ENCODE data around the gene PEX6. TPM values are rescaled to one million over a fixed set of nuclear protein-coding genes. Genes with fewer than 3 reads are reported as not detected.

PEX6 gene
- polyA plus RNA-seq, 2 of the 4 experiments (the other 2 are of a cell fraction): 4.6 to 8.6 TPM

- Histone ChIP-seq H3K4me2 (no peak overlapping the region), H3K4me1 (peaks cover 20% of the 10 kb centered on the region), H3K9me3 (no peaks in the 10 kb centered on the region), H3K27ac (no peak overlapping the region), H3K4me3 (no peak overlapping the region)
- WGBS (ENCODE audit: missing lambda C conversion rate): 89% methylated on average over 7 of the region's 12 CpGs
- TF ChIP-seq HES2 (IDR thresholded peaks at IDR 0.05): no peak
- TF ChIP-seq KDM5A (IDR thresholded peaks at IDR 0.05): no peak
- no peak for TF ChIP-seq MAZ (IDR thresholded peaks at IDR 0.05; ENCODE audit: borderline replicate concordance, low read depth, low read length)
- TF ChIP-seq POLR2AphosphoS2 (conservative IDR thresholded peaks at IDR 0.05; ENCODE audit: low read length): no peak
- no peak for TF ChIP-seq RCOR1 (IDR thresholded peaks at IDR 0.05; ENCODE audit: low read depth, low read length)
- TF ChIP-seq CEBPB (IDR thresholded peaks at IDR 0.05): no peak
- TF ChIP-seq CBX8 (IDR thresholded peaks at IDR 0.05): no peak
- no peak for TF ChIP-seq JUN (IDR thresholded peaks at IDR 0.05)
- FAIRE-seq: no peak
- CTCF ChIA-PET: no interaction called here
- DNase-seq (ENCODE audit: low read depth in 1 of 2, low spot score in 1 of 2): no peak
- POLR2A ChIA-PET: no interaction called here
- no peak for ATAC-seq
These were observed 10.8 kb downstream of the PEX6 start for GRCh38 chr6:42968126-42968701.

- H3K4me3 ChIP-seq: no peak overlapping the region
- ATAC-seq (no peak), FAIRE-seq (no peak), DNase-seq (ENCODE audit: low read depth in 1 of 2, low spot score in 1 of 2) (no peak)
- POLR2A ChIA-PET: no interaction called here
- no peak overlapping the region for H3K4me2 ChIP-seq
- CTCF ChIA-PET: no interaction called here
- TF ChIP-seq SMC3 (IDR thresholded peaks at IDR 0.05): no peak
- no peak for TF ChIP-seq ZC3H11A (IDR thresholded peaks at IDR 0.05)
- no peak for TF ChIP-seq EHMT2 (IDR thresholded peaks at IDR 0.05; ENCODE audit: low read depth)
- TF ChIP-seq RARB (CRISPR knock-in tag; IDR thresholded peaks at IDR 0.05): no peak
- TF ChIP-seq RAD21 (conservative IDR thresholded peaks at IDR 0.05 in 1 of 2, IDR thresholded peaks at IDR 0.05 in 1 of 2): no peak
- no peak for TF ChIP-seq CTCF (IDR thresholded peaks at IDR 0.05)
- TF ChIP-seq CBX2 (IDR thresholded peaks at IDR 0.05; ENCODE audit: borderline replicate concordance, low read depth): no peak
- no peak for TF ChIP-seq JUNB (IDR thresholded peaks at IDR 0.05)
- no peak for TF ChIP-seq HMGXB4 (CRISPR knock-in tag; IDR thresholded peaks at IDR 0.05; ENCODE audit: borderline replicate concordance)
- TF ChIP-seq ELK1 (IDR thresholded peaks at IDR 0.05; ENCODE audit: low read depth, low read length): no peak
- TF ChIP-seq BCL3 (IDR thresholded peaks at IDR 0.05): no peak
- no peak for TF ChIP-seq TFCP2L1 (CRISPR knock-in tag; IDR thresholded peaks at IDR 0.05)
- TF ChIP-seq CHD4 (IDR thresholded peaks at IDR 0.05; ENCODE audit: borderline replicate concordance): no peak
- peaks cover 20% of the 10 kb centered on the region for H3K4me1 ChIP-seq
- 90% methylated on average over 10 of the region's 11 CpGs for WGBS (ENCODE audit: missing lambda C conversion rate)
- no peaks in the 10 kb centered on the region for H3K9me3 ChIP-seq
- no peak overlapping the region for H3K27ac ChIP-seq
These were observed 11.8 kb downstream of the PEX6 start for GRCh38 chr6:42967228-42967627.
